PC-9 (cell line): ENCODE results near the gene PAM. TPM values are rescaled to one million over a fixed set of nuclear protein-coding genes. Genes with fewer than 3 reads are reported as not detected.

Experiments
- BruUV-seq: library from RNA; stranded (reverse); fragments of 400-500 nt; replicated peaks from 2 replicates; lab custom pipeline; 2021; lab: Mats Ljungman, UMichigan
- CTCF ChIA-PET: fragments of 300-600 bp; sonication (Branson Sonifier 250); formaldehyde crosslinking; loops from one replicate; lab custom pipeline; 2022; ENCODE audit warnings: antibody characterized with exemption; lab: Charles Lee
- POLR2A ChIA-PET: fragments of 300-600 bp; sonication (Branson Sonifier 250); formaldehyde crosslinking; loops from one replicate; lab custom pipeline; 2022; ENCODE audit warnings: antibody characterized with exemption; ENCODE audit not compliant: unreplicated experiment; lab: Charles Lee
- DNase-seq, 2 experiments: peaks; one replicate each; pipeline versions ENCODE4 v3.0.0 to v3.0.0-alpha.2; 2015 to 2022; ENCODE audit warnings: mixed read lengths in 1 of 2
- H2AFZ ChIP-seq: fragments of 200-600 bp; sonication (generic); 2 replicates; pipeline ENCODE4 v1.8.1; 2017; ENCODE audit warnings: antibody characterized with exemption
- H3F3A ChIP-seq: fragments of 200-600 bp; sonication (generic); 2 replicates; pipeline ENCODE4 v1.8.1; 2017; ENCODE audit warnings: antibody characterized with exemption, mild to moderate bottlenecking, low read depth; ENCODE audit not compliant: insufficient read depth
- H3K27ac ChIP-seq: fragments of 200-600 bp; sonication (generic); 2 replicates; pipeline ENCODE4 v1.6.1; 2016; ENCODE audit warnings: mixed run types
- H3K27me3 ChIP-seq: fragments of 200-600 bp; sonication (generic); 2 replicates; pipeline ENCODE4 v1.6.1; 2016; ENCODE audit warnings: low read depth, mixed run types; ENCODE audit not compliant: insufficient read depth
- H3K36me3 ChIP-seq: fragments of 200-600 bp; sonication (generic); 2 replicates; pipeline ENCODE4 v1.6.1; 2016; ENCODE audit warnings: low read depth, mixed run types
- H3K4me1 ChIP-seq: fragments of 200-600 bp; sonication (generic); replicated peaks from 2 replicates; pipeline ENCODE4 v1.6.1; 2016; ENCODE audit warnings: mixed run types; ENCODE audit not compliant: insufficient read depth
- H3K4me2 ChIP-seq: fragments of 200-600 bp; sonication (generic); 2 replicates; pipeline ENCODE4 v1.6.1; 2017; ENCODE audit warnings: mixed run types
- H3K4me3 ChIP-seq: fragments of 200-600 bp; sonication (generic); 2 replicates; pipeline ENCODE4 v1.6.1; 2016; ENCODE audit warnings: mixed run types
- H3K79me2 ChIP-seq: fragments of 200-600 bp; sonication (generic); 2 replicates; pipeline ENCODE4 v1.6.1; 2017; ENCODE audit warnings: low read depth, mixed run types
- H3K9me2 ChIP-seq: fragments of 200-600 bp; sonication (generic); 2 replicates; pipeline ENCODE4 v1.8.1; 2017; ENCODE audit warnings: mild to moderate bottlenecking; ENCODE audit not compliant: insufficient read depth
- H3K9me3 ChIP-seq: fragments of 200-600 bp; sonication (generic); 2 replicates; pipeline ENCODE4 v1.8.1; 2016; ENCODE audit warnings: low read depth; ENCODE audit not compliant: insufficient read depth
- H4K20me1 ChIP-seq: fragments of 200-600 bp; sonication (generic); 2 replicates; pipeline ENCODE4 v1.8.1; 2017; ENCODE audit not compliant: insufficient read depth
- EZH2 ChIP-seq: fragments of 200-600 bp; sonication (generic); IDR thresholded peaks from 2 replicates; pipeline ENCODE4 v1.8.0; 2017; ENCODE audit warnings: antibody characterized with exemption, low read depth
- intact Hi-C: fragments of 100-400 bp; cut with micrococcal nuclease; formaldehyde crosslinking; loops from one replicate; pipeline ENCODE4 v1.10.0; 2022; ENCODE audit not compliant: unreplicated experiment
- total RNA-seq: library from RNA; stranded (reverse); gene quantifications from 2 replicates; pipeline ENCODE4 v1.2.3, GENCODE V29; 2021
- TF ChIP-seq, protein P1 (sequence below): fragments of 200-600 bp; sonication (generic); conservative IDR thresholded peaks from 2 replicates; pipeline ENCODE4 v1.6.1; 2017; ENCODE audit warnings: mixed run types, antibody characterized with exemption, mild to moderate bottlenecking, moderate library complexity

PAM gene
- total RNA-seq, 1 experiment from 2014 or later: 88.4 TPM

- Histone ChIP-seq H3K36me3 (no peaks in the 10 kb centered on the region), H3K27me3 (no peaks in the 10 kb centered on the region), H4K20me1 (no peaks in the 10 kb centered on the region), H3K4me3 (no peak overlapping the region), H3K9me3 (no peaks in the 10 kb centered on the region), H3K27ac (peak overlapping the region; percentile 38; the same call in 1 of the 2 replicates), H3K4me2 (peak overlapping the region; percentile 43; the same call in 1 of the 2 replicates), H3F3A (no peaks in the 10 kb centered on the region), H3K4me1 (peaks cover 10% of the 10 kb centered on the region), H3K9me2 (no peaks in the 10 kb centered on the region), H2AFZ (no peak overlapping the region), H3K79me2 (no peaks in the 10 kb centered on the region)
- TF ChIP-seq, protein P1, sequence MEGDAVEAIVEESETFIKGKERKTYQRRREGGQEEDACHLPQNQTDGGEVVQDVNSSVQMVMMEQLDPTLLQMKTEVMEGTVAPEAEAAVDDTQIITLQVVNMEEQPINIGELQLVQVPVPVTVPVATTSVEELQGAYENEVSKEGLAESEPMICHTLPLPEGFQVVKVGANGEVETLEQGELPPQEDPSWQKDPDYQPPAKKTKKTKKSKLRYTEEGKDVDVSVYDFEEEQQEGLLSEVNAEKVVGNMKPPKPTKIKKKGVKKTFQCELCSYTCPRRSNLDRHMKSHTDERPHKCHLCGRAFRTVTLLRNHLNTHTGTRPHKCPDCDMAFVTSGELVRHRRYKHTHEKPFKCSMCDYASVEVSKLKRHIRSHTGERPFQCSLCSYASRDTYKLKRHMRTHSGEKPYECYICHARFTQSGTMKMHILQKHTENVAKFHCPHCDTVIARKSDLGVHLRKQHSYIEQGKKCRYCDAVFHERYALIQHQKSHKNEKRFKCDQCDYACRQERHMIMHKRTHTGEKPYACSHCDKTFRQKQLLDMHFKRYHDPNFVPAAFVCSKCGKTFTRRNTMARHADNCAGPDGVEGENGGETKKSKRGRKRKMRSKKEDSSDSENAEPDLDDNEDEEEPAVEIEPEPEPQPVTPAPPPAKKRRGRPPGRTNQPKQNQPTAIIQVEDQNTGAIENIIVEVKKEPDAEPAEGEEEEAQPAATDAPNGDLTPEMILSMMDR: no peak
- no peak for TF ChIP-seq EZH2
- intact Hi-C loops: no loop called here
- DNase-seq: peak in 1 of 2 experiments; percentile 74
- BruUV-seq: no TSS peak
- ChIA-PET POLR2A (interaction anchor here (0.7 kb wide), 3 partner anchors 39 to 197 kb away, joined by 3 to 7 read pairs (median 3); no protein-coding TSS in a partner anchor), CTCF (no interaction called here)
Observed at GRCh38 chr5:102826629-102827028, 71.5 kb downstream of the PAM start.

DNA sequence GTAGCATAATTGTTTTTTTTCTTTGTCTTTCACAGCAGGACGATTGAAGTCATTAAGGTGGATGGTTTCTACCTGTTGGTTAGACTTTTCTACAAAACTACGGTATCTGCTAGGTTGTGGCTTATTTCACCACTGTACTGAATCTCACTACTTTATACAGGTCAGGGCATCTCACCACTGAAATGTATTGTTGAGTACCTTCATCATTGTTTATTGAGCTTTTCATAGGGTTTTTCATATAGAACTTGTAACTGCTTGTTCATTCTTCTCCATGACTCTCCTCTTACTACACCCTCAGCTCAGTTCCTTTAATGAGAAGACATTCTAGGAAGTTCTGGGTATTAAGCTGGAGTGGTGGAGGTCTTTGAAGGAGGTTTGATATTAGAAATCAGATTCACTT lies 75.1 kb downstream of the PAM start:
- H3K27ac ChIP-seq: no peak overlapping the region
- no peak overlapping the region for H3K4me3 ChIP-seq
- ChIA-PET CTCF (no interaction called here), POLR2A (no interaction called here)
- no peaks in the 10 kb centered on the region for H3K36me3 ChIP-seq
- H3K9me2 ChIP-seq: no peaks in the 10 kb centered on the region; the same call in 1 of the 2 replicates
- no peak overlapping the region for H2AFZ ChIP-seq
- no peak for DNase-seq
- peaks cover 10% of the 10 kb centered on the region for H3K4me1 ChIP-seq
- H3K79me2 ChIP-seq: no peaks in the 10 kb centered on the region
- no TSS peak for BruUV-seq
- H3K4me2 ChIP-seq: no peak overlapping the region
- intact Hi-C loops: no loop called here
- no peak for TF ChIP-seq EZH2
- TF ChIP-seq, protein P1: no peak
- H3K27me3 ChIP-seq: no peaks in the 10 kb centered on the region
- no peaks in the 10 kb centered on the region for H4K20me1 ChIP-seq
- H3K9me3 ChIP-seq: no peaks in the 10 kb centered on the region
- no peaks in the 10 kb centered on the region for H3F3A ChIP-seq

DNA sequence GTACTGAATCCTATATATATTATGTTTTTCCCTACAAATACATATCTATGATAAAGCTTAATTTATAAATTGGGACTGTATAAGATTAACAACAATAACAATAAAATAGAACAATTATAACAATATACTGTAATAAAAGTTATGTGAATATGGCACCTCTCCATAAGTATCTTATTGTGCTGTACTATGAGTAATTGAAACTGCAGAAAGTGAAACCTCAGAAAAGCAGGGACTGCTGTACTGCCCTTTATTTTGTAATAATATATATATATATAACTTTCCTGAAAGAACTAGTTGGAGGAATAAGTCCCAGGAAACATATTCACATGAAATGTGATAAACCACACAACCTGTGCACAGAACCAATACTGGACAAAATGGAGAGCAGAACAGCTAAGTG lies 77.3 kb downstream of the PAM start:
- no peaks in the 10 kb centered on the region for H3K27me3 ChIP-seq
- H3K9me3 ChIP-seq: no peaks in the 10 kb centered on the region
- no peak overlapping the region for H3K4me2 ChIP-seq
- no peak overlapping the region for H3K4me3 ChIP-seq
- intact Hi-C loops: no loop called here
- TF ChIP-seq EZH2: no peak
- TF ChIP-seq, protein P1: no peak
- no peaks in the 10 kb centered on the region for H3K79me2 ChIP-seq
- no peaks in the 10 kb centered on the region for H3K4me1 ChIP-seq
- ChIA-PET POLR2A (no interaction called here), CTCF (no interaction called here)
- H4K20me1 ChIP-seq: no peaks in the 10 kb centered on the region
- no TSS peak for BruUV-seq
- no peaks in the 10 kb centered on the region for H3F3A ChIP-seq
- H3K36me3 ChIP-seq: no peaks in the 10 kb centered on the region
- H3K27ac ChIP-seq: no peak overlapping the region
- H3K9me2 ChIP-seq: no peaks in the 10 kb centered on the region; the same call in 1 of the 2 replicates
- no peak overlapping the region for H2AFZ ChIP-seq
- no peak for DNase-seq
